22Rv1 (cell line): ENCODE data around the gene LDLRAD4.

Source experiments
- ZFX ChIP-seq: fragments of 450-650 bp; IDR thresholded peaks from 2 replicates; pipeline ENCODE4 v1.6.1; 2017; ENCODE audit warnings: antibody characterized with exemption, borderline replicate concordance
- TF ChIP-seq, protein P1 (sequence below): fragments of 450-650 bp; IDR thresholded peaks from 2 replicates; pipeline ENCODE4 v1.5.1; 2017; ENCODE audit warnings: mild to moderate bottlenecking

DNA sequence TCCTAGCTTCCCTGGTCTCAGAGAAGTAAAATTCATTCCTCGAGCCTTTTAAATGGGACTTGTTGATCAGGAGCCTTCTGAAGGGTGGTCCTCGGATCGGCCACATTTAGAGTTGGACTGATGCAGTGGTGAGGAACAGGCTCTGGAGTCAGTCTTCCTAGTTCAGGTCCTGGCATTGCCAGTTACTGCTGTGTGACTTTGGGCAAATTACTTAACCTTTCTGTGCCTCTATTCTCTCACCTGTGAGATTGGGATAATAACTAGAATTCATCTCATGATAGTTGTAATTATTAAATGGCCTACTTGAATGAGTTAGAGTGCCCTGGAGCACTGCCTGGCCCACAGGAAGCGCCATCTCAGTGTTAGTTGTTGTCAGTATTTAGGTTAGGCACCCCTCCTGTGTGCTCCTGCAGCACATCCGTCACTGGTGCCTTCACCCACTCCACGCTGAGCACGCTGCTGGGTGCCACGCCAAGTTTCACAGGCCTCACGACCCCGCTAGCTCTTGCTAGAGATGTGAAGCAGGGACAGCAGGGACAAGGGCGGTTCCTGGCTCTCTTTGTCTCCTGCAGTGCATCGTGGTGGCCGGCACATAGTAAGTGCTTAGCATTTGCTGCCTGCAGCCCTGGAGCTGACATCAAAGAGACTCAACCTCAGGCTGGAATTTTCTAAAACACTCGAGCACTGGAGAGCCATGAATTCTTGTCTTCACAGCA lies 384.9 kb downstream of the LDLRAD4 start:
- TF ChIP-seq, protein P1, sequence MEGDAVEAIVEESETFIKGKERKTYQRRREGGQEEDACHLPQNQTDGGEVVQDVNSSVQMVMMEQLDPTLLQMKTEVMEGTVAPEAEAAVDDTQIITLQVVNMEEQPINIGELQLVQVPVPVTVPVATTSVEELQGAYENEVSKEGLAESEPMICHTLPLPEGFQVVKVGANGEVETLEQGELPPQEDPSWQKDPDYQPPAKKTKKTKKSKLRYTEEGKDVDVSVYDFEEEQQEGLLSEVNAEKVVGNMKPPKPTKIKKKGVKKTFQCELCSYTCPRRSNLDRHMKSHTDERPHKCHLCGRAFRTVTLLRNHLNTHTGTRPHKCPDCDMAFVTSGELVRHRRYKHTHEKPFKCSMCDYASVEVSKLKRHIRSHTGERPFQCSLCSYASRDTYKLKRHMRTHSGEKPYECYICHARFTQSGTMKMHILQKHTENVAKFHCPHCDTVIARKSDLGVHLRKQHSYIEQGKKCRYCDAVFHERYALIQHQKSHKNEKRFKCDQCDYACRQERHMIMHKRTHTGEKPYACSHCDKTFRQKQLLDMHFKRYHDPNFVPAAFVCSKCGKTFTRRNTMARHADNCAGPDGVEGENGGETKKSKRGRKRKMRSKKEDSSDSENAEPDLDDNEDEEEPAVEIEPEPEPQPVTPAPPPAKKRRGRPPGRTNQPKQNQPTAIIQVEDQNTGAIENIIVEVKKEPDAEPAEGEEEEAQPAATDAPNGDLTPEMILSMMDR = no peak
- no peak for TF ChIP-seq ZFX
